ENCODE data around the gene NKX1-1.

DNA sequence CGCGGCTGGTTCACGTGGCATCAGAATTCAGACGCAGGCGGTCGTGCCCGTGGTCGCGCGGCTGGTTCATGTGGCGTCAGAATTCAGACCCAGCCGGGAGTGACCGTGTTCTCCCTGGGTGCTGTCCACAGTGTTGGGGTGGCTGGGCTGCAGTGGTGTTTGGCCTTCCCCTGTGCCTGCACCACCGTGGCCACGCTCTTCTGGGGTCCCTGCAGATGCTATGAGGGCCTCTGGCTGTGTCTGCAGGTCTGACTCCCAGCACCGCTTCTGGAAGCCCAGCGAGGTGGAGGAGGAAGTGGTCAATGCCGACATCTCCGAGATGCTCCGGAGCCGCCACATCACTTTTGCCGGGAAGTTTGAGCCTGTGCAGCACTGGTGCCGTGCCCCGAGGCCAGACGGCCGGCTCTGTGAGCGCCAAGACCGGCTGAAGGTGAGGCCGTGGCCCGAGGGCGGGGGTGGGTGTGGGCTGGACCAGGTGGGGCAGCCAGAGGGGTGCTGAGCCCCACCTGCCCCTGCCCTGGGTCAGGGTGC lies 26.4 kb downstream of the NKX1-1 start:
- TF ChIP-seq DPF2 (IDR thresholded peaks at IDR 0.05) (no peak), EP300 (IDR thresholded peaks at IDR 0.05; ENCODE audit: low read length) (no peak)
- TF ChIP-seq, protein P1, sequence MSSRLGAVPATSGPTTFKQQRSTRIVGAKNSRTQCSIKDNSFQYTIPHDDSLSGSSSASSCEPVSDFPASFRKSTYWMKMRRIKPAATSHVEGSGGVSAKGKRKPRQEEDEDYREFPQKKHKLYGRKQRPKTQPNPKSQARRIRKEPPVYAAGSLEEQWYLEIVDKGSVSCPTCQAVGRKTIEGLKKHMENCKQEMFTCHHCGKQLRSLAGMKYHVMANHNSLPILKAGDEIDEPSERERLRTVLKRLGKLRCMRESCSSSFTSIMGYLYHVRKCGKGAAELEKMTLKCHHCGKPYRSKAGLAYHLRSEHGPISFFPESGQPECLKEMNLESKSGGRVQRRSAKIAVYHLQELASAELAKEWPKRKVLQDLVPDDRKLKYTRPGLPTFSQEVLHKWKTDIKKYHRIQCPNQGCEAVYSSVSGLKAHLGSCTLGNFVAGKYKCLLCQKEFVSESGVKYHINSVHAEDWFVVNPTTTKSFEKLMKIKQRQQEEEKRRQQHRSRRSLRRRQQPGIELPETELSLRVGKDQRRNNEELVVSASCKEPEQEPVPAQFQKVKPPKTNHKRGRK (tag; IDR thresholded peaks at IDR 0.05), result no peak
- TF ChIP-seq, protein P2, sequence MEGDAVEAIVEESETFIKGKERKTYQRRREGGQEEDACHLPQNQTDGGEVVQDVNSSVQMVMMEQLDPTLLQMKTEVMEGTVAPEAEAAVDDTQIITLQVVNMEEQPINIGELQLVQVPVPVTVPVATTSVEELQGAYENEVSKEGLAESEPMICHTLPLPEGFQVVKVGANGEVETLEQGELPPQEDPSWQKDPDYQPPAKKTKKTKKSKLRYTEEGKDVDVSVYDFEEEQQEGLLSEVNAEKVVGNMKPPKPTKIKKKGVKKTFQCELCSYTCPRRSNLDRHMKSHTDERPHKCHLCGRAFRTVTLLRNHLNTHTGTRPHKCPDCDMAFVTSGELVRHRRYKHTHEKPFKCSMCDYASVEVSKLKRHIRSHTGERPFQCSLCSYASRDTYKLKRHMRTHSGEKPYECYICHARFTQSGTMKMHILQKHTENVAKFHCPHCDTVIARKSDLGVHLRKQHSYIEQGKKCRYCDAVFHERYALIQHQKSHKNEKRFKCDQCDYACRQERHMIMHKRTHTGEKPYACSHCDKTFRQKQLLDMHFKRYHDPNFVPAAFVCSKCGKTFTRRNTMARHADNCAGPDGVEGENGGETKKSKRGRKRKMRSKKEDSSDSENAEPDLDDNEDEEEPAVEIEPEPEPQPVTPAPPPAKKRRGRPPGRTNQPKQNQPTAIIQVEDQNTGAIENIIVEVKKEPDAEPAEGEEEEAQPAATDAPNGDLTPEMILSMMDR (IDR thresholded peaks at IDR 0.05 in 2 of 3, conservative IDR thresholded peaks at IDR 0.05 in 1 of 3; ENCODE audit: insufficient read depth in 2 of 3, low read depth in 1 of 3, low read length in 3 of 3), result no peak
- TF ChIP-seq, protein P3, sequence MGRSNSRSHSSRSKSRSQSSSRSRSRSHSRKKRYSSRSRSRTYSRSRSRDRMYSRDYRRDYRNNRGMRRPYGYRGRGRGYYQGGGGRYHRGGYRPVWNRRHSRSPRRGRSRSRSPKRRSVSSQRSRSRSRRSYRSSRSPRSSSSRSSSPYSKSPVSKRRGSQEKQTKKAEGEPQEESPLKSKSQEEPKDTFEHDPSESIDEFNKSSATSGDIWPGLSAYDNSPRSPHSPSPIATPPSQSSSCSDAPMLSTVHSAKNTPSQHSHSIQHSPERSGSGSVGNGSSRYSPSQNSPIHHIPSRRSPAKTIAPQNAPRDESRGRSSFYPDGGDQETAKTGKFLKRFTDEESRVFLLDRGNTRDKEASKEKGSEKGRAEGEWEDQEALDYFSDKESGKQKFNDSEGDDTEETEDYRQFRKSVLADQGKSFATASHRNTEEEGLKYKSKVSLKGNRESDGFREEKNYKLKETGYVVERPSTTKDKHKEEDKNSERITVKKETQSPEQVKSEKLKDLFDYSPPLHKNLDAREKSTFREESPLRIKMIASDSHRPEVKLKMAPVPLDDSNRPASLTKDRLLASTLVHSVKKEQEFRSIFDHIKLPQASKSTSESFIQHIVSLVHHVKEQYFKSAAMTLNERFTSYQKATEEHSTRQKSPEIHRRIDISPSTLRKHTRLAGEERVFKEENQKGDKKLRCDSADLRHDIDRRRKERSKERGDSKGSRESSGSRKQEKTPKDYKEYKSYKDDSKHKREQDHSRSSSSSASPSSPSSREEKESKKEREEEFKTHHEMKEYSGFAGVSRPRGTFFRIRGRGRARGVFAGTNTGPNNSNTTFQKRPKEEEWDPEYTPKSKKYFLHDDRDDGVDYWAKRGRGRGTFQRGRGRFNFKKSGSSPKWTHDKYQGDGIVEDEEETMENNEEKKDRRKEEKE (IDR thresholded peaks at IDR 0.05; ENCODE audit: borderline replicate concordance in 1 of 2, control insufficient read depth in 1 of 2, low read depth in 2 of 2, low read length in 1 of 2), result no peak

Measured in K562 (cell line).